Measurements from ENCODE around the gene CBARP. TPM values are rescaled to one million over a fixed set of nuclear protein-coding genes. Genes with fewer than 3 reads are reported as not detected.

The CBARP gene
- total RNA-seq, 4 donors from 2014 or later = 0.57 to 1.1 TPM; not detected in 2

- no peak for TF ChIP-seq CTCF (IDR thresholded peaks at IDR 0.05; ENCODE audit: low read depth)
Measured at GRCh38 chr19:1182068-1182467, 55.7 kb downstream of the CBARP start.

- no peak for TF ChIP-seq CTCF (IDR thresholded peaks at IDR 0.05; ENCODE audit: low read depth)
Measured at GRCh38 chr19:1181606-1182005, 56.2 kb downstream of the CBARP start.

Other genes with a start within 250 kb of the CBARP start
- gene GRIN3B, start 237.6 kb downstream of the CBARP start, total RNA-seq = not detected
- gene TMEM259, start 216.9 kb downstream of the CBARP start, total RNA-seq = 100 to 1,000 TPM in 2 of 4 donors, 10 to 100 TPM in 2; 65.1 to 193 (median 94.0) TPM
- gene RNU6-2, start 216.5 kb downstream of the CBARP start, total RNA-seq = not detected
- gene CNN2, start 211.4 kb downstream of the CBARP start, total RNA-seq = 10 to 100 TPM; 32.1 to 86.8 (median 52.2) TPM
- gene ABCA7, start 197.9 kb downstream of the CBARP start, total RNA-seq = 10 to 100 TPM in 3 of 4 donors, 1 to 10 TPM in 1; 3.4 to 35.2 (median 12.2) TPM
- gene ARHGAP45, start 170.8 kb downstream of the CBARP start, total RNA-seq = 10 to 100 TPM; 31.3 to 52.5 (median 44.0) TPM
- gene POLR2E, start 142.6 kb downstream of the CBARP start, total RNA-seq = 100 to 1,000 TPM in 3 of 4 donors, 10 to 100 TPM in 1; 81.8 to 302 (median 127) TPM
- gene GPX4, start 134.0 kb downstream of the CBARP start, total RNA-seq = 1,000 to 10,000 TPM; 1,089 to 2,299 (median 1,463) TPM
- 10 to 100 TPM; 13.4 to 51.2 (median 19.1) TPM for gene SBNO2, start 63.7 kb downstream of the CBARP start, total RNA-seq
- gene STK11, start 32.2 kb downstream of the CBARP start, total RNA-seq = 10 to 100 TPM; 22.8 to 71.8 (median 31.9) TPM
- 100 to 1,000 TPM in 1 of 4 donors, 10 to 100 TPM in 3; 47.9 to 118 (median 66.1) TPM for gene ATP5F1D, start 3.7 kb upstream of the CBARP start, total RNA-seq
- gene MIDN, start 10.6 kb upstream of the CBARP start, total RNA-seq = 10 to 100 TPM in 2 of 4 donors, 1 to 10 TPM in 2; 8.0 to 43.1 (median 12.2) TPM
- gene CIRBP, start 31.3 kb upstream of the CBARP start, total RNA-seq = 100 to 1,000 TPM; 159 to 753 (median 413) TPM
- 10 to 100 TPM; 37.4 to 76.7 (median 46.7) TPM for gene FAM174C, start 37.5 kb upstream of the CBARP start, total RNA-seq
- gene EFNA2, start 47.9 kb upstream of the CBARP start, total RNA-seq = not detected
- 100 to 1,000 TPM in 2 of 4 donors, 10 to 100 TPM in 2; 38.5 to 105 (median 95.6) TPM for gene NDUFS7, start 145.9 kb upstream of the CBARP start, total RNA-seq
- 10 to 100 TPM in 3 of 4 donors, 1 to 10 TPM in 1; 4.2 to 29.3 (median 17.2) TPM for gene GAMT, start 163.5 kb upstream of the CBARP start, total RNA-seq
- 10 to 100 TPM; 25.8 to 46.7 (median 33.6) TPM for gene DAZAP1, start 169.6 kb upstream of the CBARP start, total RNA-seq
- 1,000 to 10,000 TPM; 2,032 to 3,816 (median 2,914) TPM for gene RPS15, start 200.4 kb upstream of the CBARP start, total RNA-seq
- gene APC2, start 212.1 kb upstream of the CBARP start, total RNA-seq = under 1 TPM in 3 of 4 donors, not detected in 1; 0.17 to 0.22 (median 0.19) TPM
- gene C19orf25, start 241.2 kb upstream of the CBARP start, total RNA-seq = 10 to 100 TPM in 3 of 4 donors, 1 to 10 TPM in 1; 2.9 to 29.4 (median 19.5) TPM

All from subcutaneous adipose tissue (tissue), 4 donors.